HepG2 (cell line): ENCODE results near the gene SLC19A1. TPM values are rescaled to one million over a fixed set of nuclear protein-coding genes. Genes with fewer than 3 reads are reported as not detected.

Experiments
- ATAC-seq: fragments of 200-7000 bp; cut with Tn5 transposase; 3 replicates; pipeline ENCODE4 v1.9.1; 2020; ENCODE audit warnings: mild to moderate bottlenecking, moderate library complexity
- BruUV-seq: library from RNA; stranded (reverse); fragments of 400-500 nt; replicated peaks from 2 replicates; lab custom pipeline; 2021; lab: Mats Ljungman, UMichigan
- CTCF ChIA-PET: fragments of 300-600 bp; formaldehyde crosslinking; extraction: SDS; loops from one replicate; lab custom pipeline; 2021; ENCODE audit warnings: low total read pairs, inconsistent platforms, low intra/inter-chr PET ratio; lab: Yijun Ruan, JAX
- POLR2A ChIA-PET: fragments of 350-600 bp; sonication (Branson Sonifier 250); formaldehyde crosslinking; loops from one replicate; lab custom pipeline; 2020; ENCODE audit warnings: antibody characterized with exemption, inconsistent platforms; lab: Yijun Ruan, JAX
- DNase-seq: peaks from one replicate; pipeline ENCODE4 v3.0.0-alpha.2; 2015; ENCODE audit warnings: low spot score
- FAIRE-seq: peaks from 3 replicates; lab custom pipeline; 2011; peaks lifted over from hg19 to GRCh38; lab: Jason Lieb, UNC
- H2AFZ ChIP-seq: one replicate; pipeline ENCODE4 v1.6.1; 2011; ENCODE audit warnings: low read length, inconsistent platforms
- H3K27ac ChIP-seq: fragments of 300-600 bp; 3 replicates; pipeline ENCODE4 v1.8.0; 2011; ENCODE audit warnings: mixed run types, mild to moderate bottlenecking, mixed read lengths, low read length, inconsistent platforms; ENCODE audit not compliant: insufficient read depth; ENCODE audit errors: extremely low read length
- H3K27me3 ChIP-seq, 2 experiments: fragments of 200-600 bp in 1 of 2; 2 replicates in 1 of 2; 3 replicates in 1 of 2; pipeline versions ENCODE4 v1.6.0 to v1.8.0; 2011; ENCODE audit warnings: low read length in 2 of 2, mild to moderate bottlenecking in 2 of 2, moderate library complexity in 2 of 2, inconsistent platforms in 1 of 2; ENCODE audit not compliant: insufficient read depth in 2 of 2, control insufficient read depth in 1 of 2
- H3K36me3 ChIP-seq, 2 experiments: fragments of 200-600 bp in 1 of 2; replicated peaks in 1 of 2; 2 replicates in 1 of 2; 3 replicates in 1 of 2; pipeline versions ENCODE4 v1.5.1 to v1.8.0; 2011; ENCODE audit warnings: low read length in 2 of 2, inconsistent platforms in 1 of 2; ENCODE audit not compliant: insufficient read depth in 2 of 2, control insufficient read depth in 1 of 2
- H3K4me1 ChIP-seq: 2 replicates; pipeline ENCODE4 v1.5.1; 2012; ENCODE audit warnings: low read length, inconsistent platforms; ENCODE audit not compliant: insufficient read depth
- H3K4me2 ChIP-seq: 2 replicates; pipeline ENCODE4 v1.6.0; 2011; ENCODE audit warnings: low read depth, low read length, inconsistent platforms
- H3K4me3 ChIP-seq, 3 experiments: fragments of 200-600 bp in 1 of 3; sonication (generic), shearing (Covaris generic) in 1 of 3; replicated peaks in 1 of 3; 2 replicates each; pipeline ENCODE4 v1.5.1; 2011 to 2016; ENCODE audit warnings: low read length in 3 of 3, inconsistent platforms in 2 of 3, low read depth in 2 of 3, mild to moderate bottlenecking in 2 of 3, control low read depth in 1 of 3, mixed read lengths in 1 of 3; ENCODE audit not compliant: insufficient read depth in 1 of 3
- H3K79me2 ChIP-seq: one replicate; pipeline ENCODE4 v1.6.1; 2011; ENCODE audit warnings: low read length, inconsistent platforms; ENCODE audit not compliant: insufficient read depth
- H3K9ac ChIP-seq: 2 replicates; pipeline ENCODE4 v1.6.0; 2011; ENCODE audit warnings: mild to moderate bottlenecking, low read depth, low read length, inconsistent platforms; ENCODE audit not compliant: insufficient read depth
- H3K9me3 ChIP-seq: 2 replicates; pipeline ENCODE4 v1.5.1; 2012; ENCODE audit warnings: mild to moderate bottlenecking, low read length
- H4K20me1 ChIP-seq: 2 replicates; pipeline ENCODE4 v1.6.0; 2011; ENCODE audit warnings: inconsistent platforms, mild to moderate bottlenecking, low read length, moderate library complexity; ENCODE audit not compliant: insufficient read depth
- AGO2 ChIP-seq: fragments of 200-400 bp; formaldehyde crosslinking; optimal IDR thresholded peaks from 2 replicates; pipeline ENCODE3; 2017; ENCODE audit warnings: mild to moderate bottlenecking, low read depth, low read length, moderate library complexity
- HNF4A ChIP-seq: sonication (generic); formaldehyde crosslinking; IDR thresholded peaks from 2 replicates; pipeline ENCODE4 v1.4.0; 2020; ENCODE audit warnings: missing genetic modification reagents
- KLF13 ChIP-seq: sonication (generic); formaldehyde crosslinking; IDR thresholded peaks from 2 replicates; pipeline ENCODE4 v1.4.0; 2020; ENCODE audit warnings: mild to moderate bottlenecking, missing genetic modification reagents
- KLF15 ChIP-seq: sonication (generic); formaldehyde crosslinking; IDR thresholded peaks from 2 replicates; pipeline ENCODE4 v1.8.1; 2023; ENCODE audit warnings: borderline replicate concordance, mild to moderate bottlenecking, inconsistent platforms, missing genetic modification reagents, mixed read lengths
- NONO ChIP-seq, 2 experiments: fragments of 450-650 bp in 1 of 2; sonication (generic) in 1 of 2; formaldehyde crosslinking in 1 of 2; IDR thresholded peaks in 1 of 2; conservative IDR thresholded peaks in 1 of 2; 2 replicates each; pipeline versions ENCODE4 v1.6.1 to v1.8.0; 2017 to 2022; ENCODE audit warnings: mild to moderate bottlenecking in 1 of 2, missing genetic modification reagents in 1 of 2, moderate library complexity in 1 of 2
- RBFOX2 ChIP-seq: fragments of 200-400 bp; formaldehyde crosslinking; IDR thresholded peaks from 2 replicates; pipeline ENCODE4 v1.6.1; 2017; ENCODE audit warnings: low read depth, mild to moderate bottlenecking, low read length
- SCMH1 ChIP-seq: sonication (generic); formaldehyde crosslinking; IDR thresholded peaks from 2 replicates; pipeline ENCODE4 v1.9.0; 2021; ENCODE audit warnings: missing genetic modification reagents, mild to moderate bottlenecking, borderline replicate concordance
- ZNF460 ChIP-seq: sonication (generic); formaldehyde crosslinking; IDR thresholded peaks from 2 replicates; pipeline ENCODE4 v1.5.1; 2020; ENCODE audit warnings: missing genetic modification reagents, mild to moderate bottlenecking, borderline replicate concordance
- ZNF781 ChIP-seq: sonication (generic); formaldehyde crosslinking; IDR thresholded peaks from 2 replicates; pipeline ENCODE4 v1.5.1; 2020; ENCODE audit warnings: borderline replicate concordance, mild to moderate bottlenecking, missing genetic modification reagents; ENCODE audit errors: not compliant biosample characterization
- ZSCAN30 ChIP-seq: sonication (generic); formaldehyde crosslinking; IDR thresholded peaks from 2 replicates; pipeline ENCODE4 v1.5.0; 2020; ENCODE audit warnings: mild to moderate bottlenecking, missing genetic modification reagents
- WGBS: methylation state at CpG from one replicate; pipeline ENCODE4 v1.1.6; 2017; ENCODE audit warnings: low lambda C conversion rate; 5-methylcytosine and 5-hydroxymethylcytosine counted together
- in situ Hi-C: cut with HindIII; loops from 2 replicates; pipeline ENCODE4 v1.10.0; 2017; ENCODE audit warnings: low pct_unique_long_range_greater_than_20kb; ENCODE audit not compliant: extremely low pct_ligation_motif_present
- intact Hi-C: fragments of 100-400 bp; cut with micrococcal nuclease; formaldehyde crosslinking; loops from one replicate; pipeline ENCODE4 v1.10.0; 2022; ENCODE audit not compliant: unreplicated experiment
- polyA plus RNA-seq, 8 experiments: library from polyadenylated mRNA; depleted of rRNA in 3 of 8; stranded (reverse) in 7 of 8; unstranded in 1 of 8; fragments of >200 nt; fragmentation: Illumina TruSeq in 4 of 8; extraction: Trizol in 4 of 8; gene quantifications; 2 replicates each; pipeline versions ENCODE4 v1.2.1 to v1.2.3, GENCODE V29; 2011 to 2016; ENCODE audit warnings: low read depth in 4 of 8, missing spikeins in 1 of 8, mixed read lengths in 1 of 8; ENCODE audit not compliant: insufficient read depth in 1 of 8
- total RNA-seq, 5 experiments: library from RNA; depleted of rRNA; stranded (reverse); fragments of >200 nt; fragmentation: Illumina TruSeq; extraction: Trizol; gene quantifications; 2 replicates each; pipeline ENCODE4 v1.2.3, GENCODE V29; 2016; ENCODE audit warnings: low read depth in 1 of 5
- TF ChIP-seq, protein P1 (sequence below): sonication (generic); formaldehyde crosslinking; IDR thresholded peaks from 2 replicates; pipeline ENCODE4 v1.5.0; 2020; ENCODE audit warnings: missing genetic modification reagents

The SLC19A1 gene
- total and polyA plus RNA-seq, 2 of the 13 experiments (the other 11 are each of a cell fraction or from before 2014, with no cell fraction given), result 21.8 to 23.0 TPM

DNA sequence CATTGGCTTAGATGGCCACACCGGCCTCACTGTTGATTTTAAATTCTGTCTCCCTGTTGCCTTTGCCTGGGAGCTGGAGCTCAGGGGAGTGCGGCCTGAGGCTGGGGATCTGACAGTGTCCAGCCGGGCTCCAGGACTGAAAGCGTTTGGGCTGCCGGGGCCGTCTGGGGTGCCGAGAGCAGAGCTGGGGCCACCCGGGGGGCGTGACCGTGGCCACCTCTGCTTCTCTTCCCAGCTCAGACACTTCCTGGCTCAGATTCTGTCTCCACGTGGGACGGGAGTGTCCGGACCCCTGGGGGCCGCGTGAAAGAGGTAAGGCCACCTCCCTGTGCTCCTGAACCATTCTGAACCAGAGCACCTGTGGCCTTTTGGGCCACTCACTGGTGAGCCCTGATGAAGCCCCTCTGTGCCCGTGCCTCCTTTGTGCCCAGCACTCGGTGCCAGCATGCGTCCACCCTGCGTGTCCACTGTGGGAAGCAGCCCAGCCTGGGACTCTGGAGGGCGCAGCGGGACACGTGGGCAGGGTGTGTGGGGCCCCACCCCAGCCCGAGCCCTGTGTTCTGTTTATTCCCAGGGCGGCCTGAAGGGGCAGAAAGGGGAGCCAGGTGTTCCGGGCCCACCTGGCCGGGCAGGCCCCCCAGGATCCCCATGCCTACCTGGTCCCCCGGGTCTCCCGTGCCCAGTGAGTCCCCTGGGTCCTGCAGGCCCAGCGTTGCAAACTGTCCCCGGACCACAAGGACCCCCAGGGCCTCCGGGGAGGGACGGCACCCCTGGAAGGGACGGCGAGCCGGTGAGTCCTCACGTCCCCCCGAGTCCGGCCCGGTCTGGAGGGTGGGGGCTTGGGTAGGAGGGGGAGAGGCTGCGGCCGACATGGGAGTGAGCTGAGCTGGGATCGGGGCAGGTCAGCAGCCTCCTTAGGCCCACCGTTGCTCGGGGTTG, 64.8 kb downstream of the SLC19A1 start:
- BruUV-seq, result no TSS peak
- Histone ChIP-seq H4K20me1 (no peaks in the 10 kb centered on the region), H3K79me2 (peaks cover 16% of the 10 kb centered on the region), H3K27me3 (no peaks in the 10 kb centered on the region), H3K27ac (no peak overlapping the region)
- CTCF ChIA-PET, result interaction anchor here (1.8 kb wide), 1 partner anchor 119 kb away, joined by 6 read pairs; no protein-coding TSS in a partner anchor
- no peak for FAIRE-seq
- no peak for ATAC-seq
- TF ChIP-seq ZSCAN30 (CRISPR knock-in tag) (no peak), KLF15 (CRISPR knock-in tag) (no peak), HNF4A (CRISPR knock-in tag) (no peak), ZNF781 (CRISPR knock-in tag) (no peak), ZNF460 (CRISPR knock-in tag) (no peak), SCMH1 (no peak), KLF13 (no peak), AGO2 (peak; percentile 91), RBFOX2 (peak; percentile 48; the same call in 1 of the 2 replicates), NONO (IDR thresholded peaks at IDR 0.05) (no peak), NONO (CRISPR knock-in tag; conservative IDR thresholded peaks at IDR 0.05) (no peak)
- TF ChIP-seq, protein P1, sequence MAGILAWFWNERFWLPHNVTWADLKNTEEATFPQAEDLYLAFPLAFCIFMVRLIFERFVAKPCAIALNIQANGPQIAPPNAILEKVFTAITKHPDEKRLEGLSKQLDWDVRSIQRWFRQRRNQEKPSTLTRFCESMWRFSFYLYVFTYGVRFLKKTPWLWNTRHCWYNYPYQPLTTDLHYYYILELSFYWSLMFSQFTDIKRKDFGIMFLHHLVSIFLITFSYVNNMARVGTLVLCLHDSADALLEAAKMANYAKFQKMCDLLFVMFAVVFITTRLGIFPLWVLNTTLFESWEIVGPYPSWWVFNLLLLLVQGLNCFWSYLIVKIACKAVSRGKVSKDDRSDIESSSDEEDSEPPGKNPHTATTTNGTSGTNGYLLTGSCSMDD, result no peak
- TF ChIP-seq, all 625 proteins: peak for 2
- DNase-seq, result no peak
- H3K9ac ChIP-seq, result no peak overlapping the region
- peaks cover 19% of the 10 kb centered on the region for H3K4me1 ChIP-seq
- in situ Hi-C loops, result no loop called here
- no peak overlapping the region for H2AFZ ChIP-seq
- H3K36me3 ChIP-seq, result peaks cover 31 to 65% of the 10 kb centered on the region in 2 experiments
- H3K4me3 ChIP-seq, result no peak overlapping the region
- WGBS, result 97% methylated on average over 20 of the region's 44 CpGs
- POLR2A ChIA-PET, result interaction anchor here (1.0 kb wide), 1 partner anchor 8 kb away, joined by 4 read pairs; no protein-coding TSS in a partner anchor
- intact Hi-C loops, result no loop called here
- H3K9me3 ChIP-seq, result no peaks in the 10 kb centered on the region
- H3K4me2 ChIP-seq, result no peak overlapping the region
